Heart right ventricle (tissue), 16 donors: ENCODE results near the gene FUT7. TPM values are rescaled to one million over a fixed set of nuclear protein-coding genes. Genes with fewer than 3 reads are reported as not detected.

ENCODE experiments used
- ATAC-seq, 8 donors: fragments of 200-7000 bp; cut with Tn5 transposase; one replicate each; pipeline ENCODE4 v1.9.1; 2020; ENCODE audit warnings: mild to moderate bottlenecking in 8 of 8, moderate library complexity in 8 of 8, moderate number of reproducible peaks in 1 of 8
- DNase-seq, 2 donors: peaks; one replicate each; pipeline ENCODE4 v3.0.0-alpha.2; 2020
- H3K27ac ChIP-seq, 10 donors: fragments of 200-600 bp; sonication (generic) in 2 of 10; one replicate each; pipeline versions ENCODE4 v1.5.0 to v1.8.0; 2020 to 2022; ENCODE audit warnings: mild to moderate bottlenecking in 3 of 10
- H3K27me3 ChIP-seq, 7 donors: fragments of 200-600 bp; one replicate each; pipeline ENCODE4 v1.8.0; 2021 to 2022; ENCODE audit warnings: mild to moderate bottlenecking in 2 of 7
- H3K36me3 ChIP-seq, 9 donors: fragments of 200-600 bp; sonication (generic) in 1 of 9; one replicate each; pipeline versions ENCODE4 v1.5.0 to v1.8.0; 2020 to 2022; ENCODE audit warnings: mild to moderate bottlenecking in 2 of 9
- H3K4me1 ChIP-seq, 9 donors: fragments of 200-600 bp; sonication (generic) in 1 of 9; one replicate each; pipeline versions ENCODE4 v1.5.0 to v1.8.0; 2020 to 2022; ENCODE audit warnings: mild to moderate bottlenecking in 4 of 9
- H3K4me3 ChIP-seq, 10 donors: fragments of 200-600 bp; sonication (generic) in 2 of 10; one replicate each; pipeline versions ENCODE4 v1.5.0 to v1.8.0; 2020 to 2022; ENCODE audit warnings: mild to moderate bottlenecking in 7 of 10, moderate library complexity in 2 of 10
- H3K9me3 ChIP-seq, 11 donors: fragments of 200-600 bp in 10 of 11; sonication (generic) in 2 of 11; one replicate each; pipeline versions ENCODE4 v1.5.0 to v1.8.0; 2013 to 2022; ENCODE audit warnings: mild to moderate bottlenecking in 2 of 11, control low read depth in 1 of 11, moderate library complexity in 1 of 11
- WGBS, 2 donors: extraction: QIAGEN DNeasy Blood & Tissue Kit; methylation state at CpG; one replicate each; pipeline ENCODE4 v1.1.7; 2013; ENCODE audit warnings: inconsistent platforms in 1 of 2; 5-methylcytosine and 5-hydroxymethylcytosine counted together
- intact Hi-C, 10 donors: fragments of 100-400 bp; cut with DNase I; formaldehyde crosslinking; loops; one replicate each; pipeline versions ENCODE4 v1.11.1 to v1.14.2; 2022
- polyA plus RNA-seq, 2 donors: library from polyadenylated mRNA; stranded (reverse); fragments of 200-250 nt; gene quantifications; one replicate each; pipeline ENCODE4 v1.2.3, GENCODE V29; 2013
- total RNA-seq, 10 donors: library from RNA; stranded (reverse); fragmentation: NEBNext Ultra II Directional in 3 of 10; extraction: Animal tissue kit (Norgen Biotek cat#: 25700) in 3 of 10; gene quantifications; one replicate each; pipeline versions ENCODE4 v1.2.1 to v1.2.4, GENCODE V29; 2021 to 2023
- TF ChIP-seq, protein P1 (sequence below), 9 donors: fragments of 200-600 bp; sonication (generic) in 2 of 9; IDR thresholded peaks; one replicate each; pipeline versions ENCODE4 v1.5.0 to v1.8.0; 2021 to 2022; ENCODE audit warnings: antibody characterized with exemption in 9 of 9, mild to moderate bottlenecking in 5 of 9, moderate library complexity in 1 of 9
- donor health status: Arrhythmogenic right ventricular cardiomyopathy.
- donor health status: ischemic (EF 13 %, LVEDD 7.1; RV severe dilation, severe dysfunction).
- donor health status: healthy with polysubstance abuse.
- donor health status: DM: no; HTN: yes; CAD: no.
- donor health status: DM: no; HTN: no; CAD: no.
- donor health status: ischemic (EF 25% LVEDD 6.9; RV normal size, moderate dysfunction).
- donor health status: ischemic (EF 25% LVEDD 5.7; RV mildly dilated, moderate dysfunction).
- donor health status: healthy.
- donor health status: DM: yes; HTN: yes; CAD: no.
- donor health status: Ischemic cardiomyopathy.
- donor health status: ischemic (EF 35%, LVEDD 5.7; RV mildly dilated, moderate dysfunction).
- donor health status: nonischemic (EF 11% LVEDD 7.7; RV severe dilation, severe dysfunction).
- donor health status: DM: yes; HTN: yes; CAD: no.
- donor health status: PGD.
- donor health status: ischemic (EF 29% LVEDD 5.4; RV normal size, mild dysfunction).
- donor health status: nonischemic (EF 23%, LVEDD 6.1; RV moderate dilation, normal function).

Gene FUT7
- total and polyA plus RNA-seq, 12 donors: 0.07 to 0.30 (median 0.15) TPM; not detected in 5

GRCh38 chr9:137062384-137062783 is 30.5 kb upstream of the FUT7 start:
- Histone ChIP-seq H3K36me3 (no peaks in the 10 kb centered on the region), H3K27me3 (no peaks in the 10 kb centered on the region), H3K9me3 (no peaks in the 10 kb centered on the region), H3K4me3 (no peak overlapping the region), H3K27ac (no peak overlapping the region), H3K4me1 (peaks cover 0 to 11% (median 4%) of the 10 kb centered on the region in 9 donors)
- no peak for DNase-seq
- 86 to 92% methylated on average over 15 of the region's 15 CpGs for WGBS, 2 donors
- ATAC-seq: no peak
- intact Hi-C loops: loop anchor here in 1 of 10 donors (10.0 kb wide), 1 partner anchor 278 kb away; no protein-coding TSS in a partner anchor
- TF ChIP-seq, protein P1, sequence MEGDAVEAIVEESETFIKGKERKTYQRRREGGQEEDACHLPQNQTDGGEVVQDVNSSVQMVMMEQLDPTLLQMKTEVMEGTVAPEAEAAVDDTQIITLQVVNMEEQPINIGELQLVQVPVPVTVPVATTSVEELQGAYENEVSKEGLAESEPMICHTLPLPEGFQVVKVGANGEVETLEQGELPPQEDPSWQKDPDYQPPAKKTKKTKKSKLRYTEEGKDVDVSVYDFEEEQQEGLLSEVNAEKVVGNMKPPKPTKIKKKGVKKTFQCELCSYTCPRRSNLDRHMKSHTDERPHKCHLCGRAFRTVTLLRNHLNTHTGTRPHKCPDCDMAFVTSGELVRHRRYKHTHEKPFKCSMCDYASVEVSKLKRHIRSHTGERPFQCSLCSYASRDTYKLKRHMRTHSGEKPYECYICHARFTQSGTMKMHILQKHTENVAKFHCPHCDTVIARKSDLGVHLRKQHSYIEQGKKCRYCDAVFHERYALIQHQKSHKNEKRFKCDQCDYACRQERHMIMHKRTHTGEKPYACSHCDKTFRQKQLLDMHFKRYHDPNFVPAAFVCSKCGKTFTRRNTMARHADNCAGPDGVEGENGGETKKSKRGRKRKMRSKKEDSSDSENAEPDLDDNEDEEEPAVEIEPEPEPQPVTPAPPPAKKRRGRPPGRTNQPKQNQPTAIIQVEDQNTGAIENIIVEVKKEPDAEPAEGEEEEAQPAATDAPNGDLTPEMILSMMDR (IDR thresholded peaks at IDR 0.05): no peak

- H3K27ac ChIP-seq: no peak overlapping the region
- no peaks in the 10 kb centered on the region for H3K9me3 ChIP-seq
- ATAC-seq: no peak
- H3K36me3 ChIP-seq: no peaks in the 10 kb centered on the region
- H3K4me3 ChIP-seq: no peak overlapping the region
- TF ChIP-seq, protein P1 (IDR thresholded peaks at IDR 0.05): no peak
- H3K4me1 ChIP-seq: peaks cover 22 to 36% (median 28%) of the 10 kb centered on the region in 9 donors
- 91% methylated on average over 9 of the region's 9 CpGs for WGBS, 2 donors
- intact Hi-C loops: no loop called here
- no peak for DNase-seq
- peaks cover under 1 to 19% (median 9%) of the 10 kb centered on the region in 7 donors for H3K27me3 ChIP-seq
Measured at GRCh38 chr9:137058521-137059234, 26.8 kb upstream of the FUT7 start.

DNA sequence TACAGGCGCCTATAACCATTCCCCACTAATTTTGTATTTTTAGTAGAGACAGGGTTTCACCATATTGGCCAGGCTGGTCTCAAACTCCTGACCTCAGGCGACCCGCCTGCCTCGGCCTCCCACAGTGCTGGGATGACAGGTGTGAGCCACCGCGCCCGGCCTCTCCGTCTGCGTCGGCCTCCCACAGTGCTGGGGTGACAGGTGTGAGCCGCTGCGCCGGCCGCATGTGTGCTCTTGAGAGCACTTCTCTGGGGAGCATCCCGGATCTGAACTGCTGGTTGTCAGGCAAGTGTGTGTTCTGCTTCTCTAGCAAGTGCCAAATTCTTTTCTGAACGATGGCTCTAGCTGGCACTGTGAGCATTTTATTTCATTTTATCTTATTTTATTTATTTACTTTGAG is 25.7 kb upstream of the FUT7 start:
- ATAC-seq (no peak), DNase-seq (peak in 1 of 2 donors; percentile 13)
- TF ChIP-seq, protein P1 (IDR thresholded peaks at IDR 0.05): no peak
- no peak overlapping the region for H3K4me3 ChIP-seq
- H3K27me3 ChIP-seq: peaks cover 6 to 30% (median 20%) of the 10 kb centered on the region in 7 donors
- 74 to 76% methylated on average over 16 of the region's 16 CpGs for WGBS, 2 donors
- intact Hi-C loops: no loop called here
- peak overlapping the region in 2 of 10 donors; percentile 25 to 87 for H3K27ac ChIP-seq
- H3K9me3 ChIP-seq: no peaks in the 10 kb centered on the region
- no peaks in the 10 kb centered on the region for H3K36me3 ChIP-seq
- H3K4me1 ChIP-seq: peaks cover 30 to 48% (median 37%) of the 10 kb centered on the region in 9 donors

DNA sequence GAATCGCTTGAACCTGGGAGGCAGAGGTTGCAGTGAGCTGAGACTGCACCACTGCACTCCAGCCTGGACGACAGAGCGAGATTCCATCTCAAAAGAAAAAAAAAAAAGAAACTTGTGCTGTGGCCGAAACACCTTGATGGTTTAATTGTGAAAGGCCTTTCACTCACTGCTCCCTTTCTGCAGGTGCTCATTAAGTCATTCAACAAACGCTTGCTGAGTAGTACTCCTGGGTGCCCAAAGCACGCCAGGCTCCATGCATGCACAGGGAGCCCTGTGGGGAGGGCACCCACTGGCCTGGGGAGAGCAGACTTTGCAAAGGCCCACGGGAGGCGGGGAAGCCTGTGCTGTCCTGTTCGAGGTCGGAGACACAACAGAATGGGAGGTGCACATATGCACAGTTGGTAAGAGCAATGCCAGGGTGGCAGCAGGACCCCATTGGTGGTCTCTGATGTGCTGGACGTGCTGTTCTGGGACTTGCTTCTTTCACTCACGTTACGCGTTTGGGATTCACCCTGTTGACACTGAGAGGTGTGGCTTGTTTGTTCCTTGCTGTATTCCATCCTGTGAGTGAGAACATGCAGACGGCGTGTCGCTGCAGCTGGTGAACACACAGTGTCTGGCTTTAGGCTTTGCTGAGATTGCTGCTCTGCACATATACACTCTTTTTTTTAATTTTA is 25.0 kb upstream of the FUT7 start:
- TF ChIP-seq, protein P1 (IDR thresholded peaks at IDR 0.05): no peak
- WGBS, 2 donors: 72 to 78% methylated on average over 17 of the region's 17 CpGs

More for the DNA sequence above, 25.0 kb upstream of the FUT7 start:
- intact Hi-C loops: no loop called here
- Histone ChIP-seq H3K4me3 (no peak overlapping the region), H3K27ac (peak overlapping the region in 3 of 10 donors; percentile 25 to 87 (median 85)), H3K9me3 (no peaks in the 10 kb centered on the region), H3K27me3 (peaks cover 6 to 37% (median 26%) of the 10 kb centered on the region in 7 donors), H3K4me1 (peaks cover 30 to 50% (median 41%) of the 10 kb centered on the region in 9 donors), H3K36me3 (no peaks in the 10 kb centered on the region)
- no peak for ATAC-seq
- DNase-seq: no peak
